Measurements from ENCODE around the gene FGF18. TPM values are rescaled to one million over a fixed set of nuclear protein-coding genes. Genes with fewer than 3 reads are reported as not detected.
"Not testable (repeated sequence)": the region's sequence is repeated elsewhere in the genome, so short reads cannot be mapped to it uniquely, and the experiment has no call there.

FGF18 gene
- total RNA-seq, 1 experiment from 2014 or later: 1.1 TPM

GRCh38 chr5:171496456-171496855, 77.0 kb downstream of the FGF18 start:
- no peak for DNase-seq (ENCODE audit: low spot score)

- DNase-seq (ENCODE audit: low spot score): not testable (repeated sequence)
These were observed 78.0 kb downstream of the FGF18 start for GRCh38 chr5:171497494-171497893.

DNA sequence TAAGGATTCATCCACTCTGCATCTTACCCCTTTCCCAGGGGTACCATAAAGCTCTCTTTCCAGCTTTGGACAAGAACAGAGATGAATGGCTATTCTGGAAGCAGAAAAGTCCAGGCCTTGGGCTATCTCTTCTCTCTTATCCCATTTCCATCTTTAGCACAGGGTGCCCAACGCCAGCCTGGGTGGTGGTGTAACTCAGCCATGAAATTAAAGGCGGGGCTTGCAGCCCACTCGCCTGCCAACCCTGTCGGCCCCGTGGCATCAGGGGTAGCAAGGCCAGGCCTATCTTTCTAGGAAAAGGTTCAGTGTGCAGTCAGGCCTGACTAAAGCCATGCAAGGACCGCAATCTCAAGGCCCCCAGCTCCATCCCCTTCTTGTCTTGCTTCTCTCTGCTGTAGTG, 78.7 kb downstream of the FGF18 start:
- DNase-seq (ENCODE audit: low spot score): no peak

DNA sequence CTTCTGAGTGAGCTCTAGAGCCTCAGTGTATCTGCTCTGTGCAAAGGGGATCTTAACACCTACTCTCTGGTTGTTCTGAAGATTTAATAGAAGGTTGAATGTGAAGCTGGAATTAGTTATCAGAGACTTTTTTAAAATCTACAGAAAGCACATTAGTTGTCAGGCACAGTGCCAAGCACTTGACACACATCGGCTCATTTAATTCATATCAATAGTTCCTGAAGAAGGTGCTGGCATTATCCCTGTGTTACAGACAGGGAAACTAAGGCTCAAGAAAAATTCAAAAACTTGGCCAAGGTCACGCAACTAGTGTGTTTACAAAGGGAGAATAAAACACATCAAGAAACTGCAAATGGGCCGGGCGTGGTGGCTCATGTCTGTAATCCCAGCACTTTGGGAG, 80.2 kb downstream of the FGF18 start:
- DNase-seq (ENCODE audit: low spot score): no peak

GRCh38 chr5:171505473-171506043, 86.1 kb downstream of the FGF18 start:
- DNase-seq (ENCODE audit: low spot score): no peak

GRCh38 chr5:171506951-171507350, 87.5 kb downstream of the FGF18 start:
- DNase-seq (ENCODE audit: low spot score): no peak

Other genes starting within 250 kb of the FGF18 start
- not detected in 2 replicates for gene TLX3, start 110.4 kb upstream of the FGF18 start, total RNA-seq (2014; rRNA removed; shearing (Covaris generic))
- gene NPM1, start 31.8 kb upstream of the FGF18 start, total RNA-seq (2014; rRNA removed; shearing (Covaris generic)): 2,482 and 3,666 TPM in 2 replicates

Measured in A172 (cell line).